Ectodermal cell (in vitro differentiated cells): ENCODE measurements around the gene SLC16A7.

Experiments used
- H3K27ac ChIP-seq: 2 replicates; pipeline ENCODE4 v1.7.0; 2013; ENCODE audit warnings: mild to moderate bottlenecking, low read depth, low read length; ENCODE audit not compliant: insufficient read depth, poor library complexity, severe bottlenecking
- H3K27me3 ChIP-seq: 2 replicates; pipeline ENCODE4 v1.7.0; 2013; ENCODE audit warnings: mild to moderate bottlenecking, low read length; ENCODE audit not compliant: insufficient read depth, control insufficient read depth, poor library complexity, severe bottlenecking
- H3K36me3 ChIP-seq: one replicate; pipeline ENCODE4 v1.7.0; 2013; ENCODE audit warnings: low read length; ENCODE audit not compliant: control insufficient read depth, insufficient read depth
- H3K4me1 ChIP-seq: one replicate; pipeline ENCODE4 v1.7.0; 2013; ENCODE audit warnings: low read length; ENCODE audit not compliant: control insufficient read depth, insufficient read depth
- H3K4me3 ChIP-seq: 2 replicates; pipeline ENCODE4 v1.7.0; 2013; ENCODE audit warnings: low read depth, low read length, control low read depth; ENCODE audit not compliant: insufficient read depth
- H3K9me3 ChIP-seq: 2 replicates; pipeline ENCODE4 v1.7.0; 2013; ENCODE audit warnings: mild to moderate bottlenecking, low read length, moderate library complexity; ENCODE audit not compliant: control insufficient read depth
- WGBS, 2 experiments: methylation state at CpG; one replicate each; pipeline ENCODE4 v1.1.7; 2013; ENCODE audit warnings: missing lambda C conversion rate in 2 of 2; 5-methylcytosine and 5-hydroxymethylcytosine counted together

SLC16A7 gene

DNA sequence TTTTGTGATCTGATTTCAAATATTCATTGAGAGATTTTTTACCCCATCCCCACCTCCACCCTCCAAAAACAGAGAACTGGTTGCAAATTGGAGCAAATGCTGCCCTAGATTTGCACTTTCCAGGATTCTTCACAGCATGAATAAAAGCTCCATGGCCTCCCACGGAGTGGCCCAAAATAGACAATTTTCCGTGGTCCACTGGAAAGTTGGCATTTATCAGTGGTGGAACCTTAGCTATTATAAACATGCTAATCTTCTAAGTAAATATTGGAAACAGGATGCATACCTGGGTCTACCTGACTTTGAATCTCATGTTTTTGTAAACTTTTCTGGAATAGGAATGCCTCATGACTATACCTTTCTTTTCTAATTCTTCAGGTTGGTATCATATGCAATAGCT is 123.9 kb downstream of the SLC16A7 start:
- no peaks in the 10 kb centered on the region for H3K4me1 ChIP-seq
- no peak overlapping the region for H3K27ac ChIP-seq
- H3K4me3 ChIP-seq = no peak overlapping the region
- 86 to 91% methylated on average over 1 to 2 of the region's 2 CpGs for WGBS, 2 experiments
- no peaks in the 10 kb centered on the region for H3K9me3 ChIP-seq
- no peaks in the 10 kb centered on the region for H3K27me3 ChIP-seq
- no peaks in the 10 kb centered on the region for H3K36me3 ChIP-seq

DNA sequence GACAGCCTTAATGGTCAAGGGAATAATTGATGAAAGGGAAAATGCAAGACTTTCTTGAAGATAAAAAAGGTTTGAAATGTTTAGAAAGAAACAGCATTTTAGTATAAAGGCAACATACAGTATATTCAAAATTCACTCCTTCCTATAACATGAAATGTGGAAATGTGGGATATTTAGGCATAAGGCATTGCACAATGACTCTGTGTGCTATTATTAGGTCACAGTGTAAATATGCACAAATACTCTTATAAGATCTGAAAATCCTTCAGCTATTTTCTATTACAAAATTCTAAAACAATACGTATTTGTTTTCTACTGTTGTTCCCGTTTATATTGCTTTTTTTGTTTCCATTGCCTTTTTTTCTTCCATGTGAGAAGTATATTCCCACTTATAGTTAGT is 127.7 kb downstream of the SLC16A7 start:
- no peak overlapping the region for H3K27ac ChIP-seq
- WGBS, 2 experiments = 96 to 100% methylated on average over 1 to 2 of the region's 2 CpGs
- H3K36me3 ChIP-seq = no peaks in the 10 kb centered on the region
- H3K27me3 ChIP-seq = no peaks in the 10 kb centered on the region
- H3K9me3 ChIP-seq = no peaks in the 10 kb centered on the region
- no peaks in the 10 kb centered on the region for H3K4me1 ChIP-seq
- H3K4me3 ChIP-seq = no peak overlapping the region

DNA sequence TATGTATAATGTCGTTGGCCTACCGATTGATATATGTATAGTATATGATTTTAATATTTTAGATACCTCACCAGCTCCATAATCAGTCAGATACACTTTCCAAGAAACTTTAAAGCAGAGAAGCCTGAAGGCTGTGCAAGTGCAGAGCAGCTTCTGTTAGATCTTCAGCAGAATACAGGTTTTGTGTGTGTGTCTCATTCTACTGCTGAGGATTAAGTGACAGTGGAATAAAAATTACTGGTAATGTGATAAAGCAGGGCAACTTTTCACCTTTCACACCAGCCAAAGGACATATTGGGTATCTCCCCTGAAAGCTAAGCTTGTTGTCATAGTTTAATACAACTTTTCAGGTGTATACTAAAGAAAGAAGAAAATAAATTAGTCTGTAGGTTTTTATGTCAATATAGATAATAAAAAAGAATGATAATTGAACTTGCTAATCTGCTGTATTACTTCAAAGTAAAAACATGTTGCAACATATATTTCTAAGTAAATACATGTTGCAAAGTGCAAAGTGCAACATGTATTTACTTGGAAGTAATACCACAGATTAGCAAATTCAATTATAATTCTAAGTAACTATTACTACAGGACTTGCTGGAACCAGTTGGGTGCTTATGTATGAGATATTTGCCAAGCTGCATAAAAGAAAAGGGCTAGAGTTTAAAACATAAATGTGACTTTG is 128.3 kb downstream of the SLC16A7 start:
- Histone ChIP-seq H3K4me1 (no peaks in the 10 kb centered on the region), H3K27ac (no peak overlapping the region), H3K4me3 (no peak overlapping the region), H3K36me3 (no peaks in the 10 kb centered on the region), H3K27me3 (no peaks in the 10 kb centered on the region), H3K9me3 (no peaks in the 10 kb centered on the region)
- WGBS, 2 experiments = no CpG with 5 or more reads among the region's 2 CpGs

DNA sequence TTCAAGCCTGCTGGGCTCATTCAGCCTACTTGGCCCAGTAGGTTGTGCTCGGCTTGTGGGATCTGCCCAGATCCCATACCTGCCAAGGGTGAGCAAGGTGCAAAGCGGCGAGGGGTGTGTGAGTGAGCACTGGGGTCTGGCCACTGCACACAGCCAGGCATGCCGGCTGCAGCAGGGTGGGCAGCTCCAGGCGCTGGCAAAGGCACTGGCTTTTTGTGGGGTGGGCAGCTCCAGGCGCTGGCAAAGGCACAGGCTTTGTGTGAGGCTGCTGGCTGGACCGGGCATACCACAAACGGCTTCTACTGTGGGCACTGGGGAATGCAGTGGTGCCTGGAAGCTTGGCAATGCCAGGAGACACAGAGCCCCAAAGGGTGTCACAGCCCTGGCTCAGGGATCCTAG is 137.4 kb downstream of the SLC16A7 start:
- Histone ChIP-seq H3K27ac (no peak overlapping the region), H3K4me1 (no peaks in the 10 kb centered on the region), H3K9me3 (no peaks in the 10 kb centered on the region)

DNA sequence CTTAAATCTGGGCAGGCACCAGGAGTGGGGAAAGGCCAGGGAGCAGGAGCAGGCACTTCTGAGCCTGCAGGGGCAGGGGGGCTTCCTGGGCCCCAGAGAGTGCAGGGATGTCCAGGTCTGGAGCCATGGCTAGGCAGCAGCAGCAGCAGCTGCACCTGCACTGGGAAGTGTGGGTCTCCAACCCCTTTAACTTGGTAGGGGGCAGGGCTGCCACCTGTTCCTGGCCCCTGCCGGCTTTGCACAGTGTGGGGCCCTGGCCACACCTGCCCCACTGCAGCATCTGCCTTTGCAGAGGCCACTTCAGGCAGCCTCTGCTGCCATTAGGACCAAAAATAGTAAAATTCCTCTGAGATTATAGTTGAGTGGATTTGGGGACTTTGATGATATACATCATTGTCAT is 138.5 kb downstream of the SLC16A7 start:
- Histone ChIP-seq H3K27ac (no peak overlapping the region), H3K4me1 (no peaks in the 10 kb centered on the region), H3K27me3 (no peaks in the 10 kb centered on the region), H3K4me3 (no peak overlapping the region), H3K9me3 (no peaks in the 10 kb centered on the region), H3K36me3 (no peaks in the 10 kb centered on the region)
- WGBS, 2 experiments = 79 to 80% methylated on average over 1 of the region's 1 CpG

More for the DNA sequence above, 137.4 kb downstream of the SLC16A7 start:
- no peaks in the 10 kb centered on the region for H3K27me3 ChIP-seq
- no peak overlapping the region for H3K4me3 ChIP-seq
- 93 to 96% methylated on average over 8 of the region's 8 CpGs for WGBS, 2 experiments
- no peaks in the 10 kb centered on the region for H3K36me3 ChIP-seq

DNA sequence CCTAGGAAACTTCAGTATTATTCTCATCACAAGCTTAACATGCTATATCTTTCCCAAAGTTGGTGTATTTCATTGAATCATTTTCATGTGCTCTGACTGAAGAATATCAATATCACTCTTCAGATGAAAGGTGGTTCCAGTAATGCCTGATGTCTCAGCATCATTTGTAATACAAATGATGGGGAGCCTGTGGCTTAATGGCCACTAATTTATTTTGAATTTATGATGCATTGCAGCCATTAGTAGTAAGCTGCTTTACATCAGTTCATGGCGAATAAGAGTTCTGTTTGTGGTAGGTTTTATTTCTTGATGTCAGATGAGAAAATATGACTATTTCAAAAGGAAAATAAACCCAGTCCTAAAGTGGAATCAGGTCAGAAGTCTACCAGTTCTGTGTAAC is 139.4 kb downstream of the SLC16A7 start:
- Histone ChIP-seq H3K27me3 (no peaks in the 10 kb centered on the region), H3K9me3 (no peaks in the 10 kb centered on the region), H3K4me3 (no peak overlapping the region), H3K4me1 (no peaks in the 10 kb centered on the region), H3K27ac (no peak overlapping the region), H3K36me3 (no peaks in the 10 kb centered on the region)
- 95 to 100% methylated on average over 1 of the region's 1 CpG for WGBS, 2 experiments

DNA sequence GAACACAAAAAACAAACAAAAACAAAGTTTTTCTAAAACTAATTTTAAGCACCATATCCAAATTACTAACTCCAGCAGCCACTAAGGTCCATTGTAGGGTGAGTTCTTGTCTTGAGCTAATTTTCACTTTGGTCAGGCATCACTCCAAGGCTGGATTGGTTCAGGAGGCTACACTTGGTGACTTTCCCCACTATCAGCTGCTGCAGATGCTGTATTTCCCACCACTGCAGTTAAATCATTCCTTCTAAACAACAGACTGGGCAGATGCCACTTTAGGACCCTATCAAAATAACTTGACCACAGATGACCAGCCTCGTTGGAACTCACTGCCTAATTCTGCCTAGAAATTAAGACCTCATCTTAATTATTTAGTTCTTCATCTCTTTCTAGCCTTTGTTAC is 140.5 kb downstream of the SLC16A7 start:
- H3K4me1 ChIP-seq = no peaks in the 10 kb centered on the region
- H3K27ac ChIP-seq = no peak overlapping the region
- 85 to 96% methylated on average over 1 of the region's 1 CpG for WGBS, 2 experiments
- no peak overlapping the region for H3K4me3 ChIP-seq
- H3K27me3 ChIP-seq = no peaks in the 10 kb centered on the region
- H3K9me3 ChIP-seq = no peaks in the 10 kb centered on the region
- H3K36me3 ChIP-seq = no peaks in the 10 kb centered on the region

DNA sequence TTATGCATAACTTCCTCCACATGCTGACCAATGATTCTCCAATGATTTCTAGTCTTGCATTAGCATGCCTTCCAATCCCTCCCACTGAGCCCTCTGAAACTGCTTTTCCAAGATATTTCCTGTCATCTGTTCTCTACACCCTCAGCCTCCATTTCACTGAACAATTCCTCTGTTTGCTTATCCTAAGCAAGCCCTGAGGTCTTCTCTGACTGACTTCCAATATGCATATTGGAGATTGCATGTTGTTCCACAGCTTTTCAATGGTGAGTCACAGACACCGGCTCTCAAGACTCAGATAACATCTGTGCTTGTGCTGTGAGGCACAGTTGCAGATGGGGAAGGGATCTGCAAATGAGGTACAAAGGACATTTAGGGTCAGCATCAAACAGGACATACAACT is 141.0 kb downstream of the SLC16A7 start:
- no peaks in the 10 kb centered on the region for H3K4me1 ChIP-seq
- no peaks in the 10 kb centered on the region for H3K27me3 ChIP-seq
- H3K9me3 ChIP-seq = no peaks in the 10 kb centered on the region
- no peak overlapping the region for H3K4me3 ChIP-seq
- H3K27ac ChIP-seq = no peak overlapping the region
- no peaks in the 10 kb centered on the region for H3K36me3 ChIP-seq
- 68 to 92% methylated on average over 1 of the region's 1 CpG for WGBS, 2 experiments

DNA sequence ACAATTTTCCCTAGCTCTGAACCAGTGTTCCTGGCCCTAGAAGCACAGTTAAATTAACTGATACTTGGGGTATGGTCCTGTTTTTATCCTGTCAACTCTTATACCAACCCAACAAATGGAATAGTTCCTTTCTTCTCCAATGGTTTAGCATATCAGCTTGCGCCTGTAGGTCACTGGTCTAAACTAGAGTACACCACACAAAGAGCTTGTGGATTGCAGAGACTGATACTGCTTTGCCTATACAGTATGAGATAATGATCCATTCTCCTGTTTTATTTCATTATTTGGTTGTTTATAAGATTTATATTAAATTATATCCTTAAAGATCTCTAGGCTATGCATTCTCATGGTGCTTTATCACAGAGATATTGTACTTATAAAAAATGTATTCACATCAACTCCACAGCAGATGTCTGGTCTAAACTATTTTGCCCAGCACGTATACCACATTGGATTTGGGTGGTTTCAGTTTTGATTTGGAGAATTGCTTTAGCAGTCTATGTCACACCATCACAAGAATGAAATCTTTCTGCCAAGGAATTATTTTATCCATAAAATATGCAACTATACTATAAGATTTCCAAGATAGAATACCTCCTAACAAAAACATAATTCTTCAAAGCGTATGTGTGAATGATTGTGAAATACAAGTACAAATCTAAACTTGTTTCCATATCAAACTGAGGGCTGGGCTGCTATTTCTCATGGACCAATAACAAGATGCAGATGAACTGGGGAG is 142.1 kb downstream of the SLC16A7 start:
- no peak overlapping the region for H3K4me3 ChIP-seq
- H3K27me3 ChIP-seq = no peaks in the 10 kb centered on the region
- no peak overlapping the region for H3K27ac ChIP-seq
- WGBS, 2 experiments = 98 to 100% methylated on average over 1 to 3 of the region's 3 CpGs
- H3K36me3 ChIP-seq = no peaks in the 10 kb centered on the region
- H3K9me3 ChIP-seq = no peaks in the 10 kb centered on the region
- no peaks in the 10 kb centered on the region for H3K4me1 ChIP-seq

DNA sequence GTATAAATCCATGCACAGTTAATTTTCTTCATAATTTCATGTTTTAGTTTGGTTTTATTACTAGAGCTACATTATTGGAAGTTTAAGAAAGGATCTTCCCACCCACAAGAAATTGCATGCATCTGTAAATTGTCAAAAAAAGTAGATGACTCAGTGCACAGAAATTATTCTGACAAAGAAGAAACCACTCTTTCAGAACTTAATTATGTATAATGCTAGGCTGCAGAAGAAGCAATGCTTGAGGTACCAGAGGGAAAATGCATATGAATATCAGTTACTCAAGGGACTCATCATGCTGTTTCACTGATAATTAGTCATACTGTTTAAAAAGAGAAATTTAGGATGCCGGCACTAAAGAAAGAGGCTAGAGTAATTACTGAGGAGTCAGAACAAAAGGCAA is 147.0 kb downstream of the SLC16A7 start:
- Histone ChIP-seq H3K4me3 (no peak overlapping the region), H3K27me3 (no peaks in the 10 kb centered on the region), H3K4me1 (no peaks in the 10 kb centered on the region), H3K27ac (no peak overlapping the region), H3K36me3 (no peaks in the 10 kb centered on the region), H3K9me3 (no peaks in the 10 kb centered on the region)
- WGBS, 2 experiments = 80% methylated on average over 1 of the region's 1 CpG; no CpG with 5 or more reads in 1 of the 2 experiments
